SJCRH30 (cell line): ENCODE measurements around the gene GLDC. TPM values are rescaled to one million over a fixed set of nuclear protein-coding genes. Genes with fewer than 3 reads are reported as not detected.
A peak's percentile ranks its signal among the peaks of the same experiment; 100 is the strongest.

Source experiments
- DNase-seq, 2 experiments: peaks; one replicate each; pipeline ENCODE4 v3.0.0-alpha.2; 2015 to 2020
- H3K27ac ChIP-seq: fragments of 250-450 bp; sonication (Bioruptor Pico); 2 replicates; pipeline ENCODE4 v1.5.1; 2020; ENCODE audit warnings: mild to moderate bottlenecking, moderate library complexity
- H3K27me3 ChIP-seq: fragments of 250-450 bp; sonication (Bioruptor Pico); 2 replicates; pipeline ENCODE4 v1.5.1; 2020; ENCODE audit warnings: mild to moderate bottlenecking, moderate library complexity
- H3K36me3 ChIP-seq: fragments of 250-450 bp; sonication (Bioruptor Pico); 2 replicates; pipeline ENCODE4 v1.5.1; 2020; ENCODE audit warnings: mild to moderate bottlenecking, moderate library complexity
- H3K4me1 ChIP-seq: fragments of 250-450 bp; sonication (Bioruptor Pico); 2 replicates; pipeline ENCODE4 v1.5.1; 2020; ENCODE audit warnings: mild to moderate bottlenecking, moderate library complexity
- H3K4me3 ChIP-seq: fragments of 250-450 bp; sonication (Bioruptor Pico); 2 replicates; pipeline ENCODE4 v1.5.1; 2020; ENCODE audit warnings: mild to moderate bottlenecking, moderate library complexity
- H3K9me3 ChIP-seq: fragments of 250-450 bp; sonication (Bioruptor Pico); replicated peaks from 2 replicates; pipeline ENCODE4 v1.5.1; 2020; ENCODE audit warnings: mild to moderate bottlenecking, moderate library complexity
- total RNA-seq: library from RNA; depleted of rRNA; stranded (reverse); fragments of >200 nt; shearing (Covaris generic); gene quantifications from 2 replicates; pipeline ENCODE4 v1.2.3, GENCODE V29; 2014

Gene GLDC
- total RNA-seq, 1 experiment from 2014 or later: not detected

DNA sequence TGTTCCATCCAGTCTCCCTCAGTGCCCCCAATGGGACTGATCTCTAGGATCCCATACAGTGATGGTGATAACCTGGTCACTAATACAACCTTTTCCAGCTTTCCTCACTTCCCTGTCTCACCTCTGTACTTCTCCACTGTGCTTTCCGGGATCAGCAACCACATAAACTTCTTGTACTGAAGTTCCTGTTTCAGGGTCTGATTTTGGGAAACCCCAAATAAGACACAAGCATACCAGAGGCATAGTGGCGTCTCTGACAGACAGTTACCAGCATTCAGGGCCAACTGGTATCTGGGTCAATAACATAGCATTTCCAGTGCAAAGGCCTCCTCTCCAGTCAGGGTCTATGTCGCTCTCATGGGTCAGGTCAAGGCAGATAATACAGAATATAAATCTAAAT is 64.3 kb downstream of the GLDC start:
- H3K27ac ChIP-seq: no peak overlapping the region
- H3K4me3 ChIP-seq: no peak overlapping the region
- no peaks in the 10 kb centered on the region for H3K9me3 ChIP-seq
- H3K27me3 ChIP-seq: no peaks in the 10 kb centered on the region
- DNase-seq: no peak
- no peaks in the 10 kb centered on the region for H3K4me1 ChIP-seq
- no peaks in the 10 kb centered on the region for H3K36me3 ChIP-seq

- no peak for DNase-seq
- no peak overlapping the region for H3K27ac ChIP-seq
Measured at GRCh38 chr9:6579613-6580012, 65.9 kb downstream of the GLDC start.

GRCh38 chr9:6576987-6577386 is 68.5 kb downstream of the GLDC start:
- Histone ChIP-seq H3K27ac (no peak overlapping the region), H3K9me3 (no peaks in the 10 kb centered on the region), H3K4me3 (no peak overlapping the region), H3K27me3 (no peaks in the 10 kb centered on the region), H3K36me3 (no peaks in the 10 kb centered on the region), H3K4me1 (no peaks in the 10 kb centered on the region)
- DNase-seq: no peak

More at GRCh38 chr9:6579613-6580012, 65.9 kb downstream of the GLDC start:
- H3K27me3 ChIP-seq: no peaks in the 10 kb centered on the region
- no peak overlapping the region for H3K4me3 ChIP-seq
- H3K36me3 ChIP-seq: no peaks in the 10 kb centered on the region
- no peaks in the 10 kb centered on the region for H3K4me1 ChIP-seq
- H3K9me3 ChIP-seq: no peaks in the 10 kb centered on the region

DNA sequence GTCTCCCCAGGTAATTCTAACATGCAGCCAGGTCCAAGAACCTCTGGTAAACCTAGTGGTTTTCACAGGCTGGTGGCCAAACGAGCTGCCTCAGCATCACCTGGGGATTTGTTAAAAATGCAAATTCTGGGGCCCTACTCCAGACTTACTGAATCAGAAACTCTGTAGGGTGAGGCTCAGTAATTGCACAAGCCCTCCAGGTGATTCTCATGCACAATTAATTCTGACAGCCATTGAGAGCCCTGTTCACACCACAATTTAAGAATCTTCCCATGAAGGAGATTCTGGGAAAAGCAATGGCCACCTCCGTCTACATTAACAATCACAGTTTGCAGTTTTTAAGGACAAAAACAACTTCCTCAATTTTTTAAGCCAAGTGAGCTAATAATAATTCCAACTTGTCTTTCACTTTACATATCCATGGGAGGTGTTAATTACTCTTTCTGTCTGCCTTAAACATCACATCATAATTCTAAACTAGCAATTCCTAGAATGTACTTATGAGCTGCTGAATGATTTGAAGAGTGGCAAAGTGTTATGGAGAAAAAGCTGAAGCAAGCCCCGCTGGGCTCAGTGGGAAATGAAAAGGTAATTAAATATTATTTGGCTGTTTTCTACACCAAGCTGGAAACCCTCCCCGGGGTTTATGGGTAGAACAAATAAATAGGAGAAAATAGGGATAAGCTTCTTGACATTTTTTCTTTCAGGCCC is 70.0 kb downstream of the GLDC start:
- Histone ChIP-seq H3K36me3 (no peaks in the 10 kb centered on the region), H3K27ac (no peak overlapping the region), H3K27me3 (no peaks in the 10 kb centered on the region), H3K4me1 (no peaks in the 10 kb centered on the region), H3K4me3 (no peak overlapping the region), H3K9me3 (no peaks in the 10 kb centered on the region)
- DNase-seq: no peak

DNA sequence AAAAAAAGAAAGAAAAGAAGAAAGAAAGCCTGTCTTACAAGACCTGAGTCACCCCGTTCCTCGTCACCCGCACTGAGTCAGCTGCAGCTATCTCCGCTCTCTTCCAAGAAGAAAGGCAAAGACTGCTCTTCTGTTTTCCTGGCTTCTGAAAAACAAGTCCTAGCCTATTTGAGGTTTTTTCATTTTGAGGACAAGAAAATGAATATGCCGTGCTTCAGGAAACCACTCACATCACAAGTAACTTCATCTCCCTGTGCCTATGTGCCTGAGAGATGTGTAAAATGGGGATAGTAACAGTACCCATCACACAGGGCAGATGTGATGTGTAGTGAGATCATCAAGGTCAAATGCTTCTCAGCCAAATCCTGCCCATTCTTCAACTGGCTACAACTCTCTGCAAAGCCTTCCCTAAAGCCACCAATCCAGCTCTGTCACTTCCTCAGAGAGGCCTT is 78.4 kb downstream of the GLDC start:
- Histone ChIP-seq H3K27ac (no peak overlapping the region), H3K4me3 (no peak overlapping the region)

DNA sequence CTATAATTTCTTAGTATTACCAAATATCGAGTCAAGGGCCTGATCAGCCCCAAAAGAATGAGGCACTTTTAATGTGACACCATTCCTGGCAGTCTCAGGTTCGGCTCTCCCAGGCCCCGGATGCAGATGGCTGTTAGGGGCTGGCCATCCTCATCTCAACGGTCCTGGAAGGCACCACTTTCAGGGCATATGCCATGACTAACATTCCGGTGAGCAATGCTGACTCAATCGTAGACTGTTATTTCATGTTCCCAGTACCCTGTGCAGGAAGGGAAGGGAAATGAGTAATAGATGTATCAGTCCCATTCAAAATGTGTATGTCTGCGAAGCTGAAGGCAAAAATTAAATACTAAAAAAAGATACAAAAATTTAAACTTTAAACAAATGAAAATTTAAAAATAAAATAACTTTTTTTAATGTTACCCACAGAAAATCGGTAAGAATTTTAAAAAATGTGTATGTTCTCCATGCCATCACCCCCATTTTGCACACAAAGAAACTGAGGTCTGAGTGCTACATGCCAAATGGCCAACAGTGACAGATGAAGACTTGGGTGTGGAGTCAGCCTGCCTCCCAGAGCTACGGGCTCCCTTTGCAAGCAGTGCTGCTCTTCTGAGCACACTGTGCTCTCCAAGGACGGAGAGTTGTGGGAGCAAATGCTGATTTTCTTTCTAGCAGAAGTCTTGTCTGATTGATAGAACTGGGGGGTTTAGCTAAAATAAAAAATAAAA is 79.0 kb downstream of the GLDC start:
- no peak overlapping the region for H3K4me3 ChIP-seq
- H3K36me3 ChIP-seq: no peaks in the 10 kb centered on the region
- no peaks in the 10 kb centered on the region for H3K4me1 ChIP-seq
- DNase-seq: peak; percentile 15 to 20
- no peaks in the 10 kb centered on the region for H3K9me3 ChIP-seq
- no peaks in the 10 kb centered on the region for H3K27me3 ChIP-seq
- no peak overlapping the region for H3K27ac ChIP-seq

More for the DNA sequence above, 78.4 kb downstream of the GLDC start:
- no peaks in the 10 kb centered on the region for H3K4me1 ChIP-seq
- DNase-seq: peak in 1 of 2 experiments; percentile 5
- no peaks in the 10 kb centered on the region for H3K9me3 ChIP-seq
- H3K27me3 ChIP-seq: no peaks in the 10 kb centered on the region
- H3K36me3 ChIP-seq: no peaks in the 10 kb centered on the region

DNA sequence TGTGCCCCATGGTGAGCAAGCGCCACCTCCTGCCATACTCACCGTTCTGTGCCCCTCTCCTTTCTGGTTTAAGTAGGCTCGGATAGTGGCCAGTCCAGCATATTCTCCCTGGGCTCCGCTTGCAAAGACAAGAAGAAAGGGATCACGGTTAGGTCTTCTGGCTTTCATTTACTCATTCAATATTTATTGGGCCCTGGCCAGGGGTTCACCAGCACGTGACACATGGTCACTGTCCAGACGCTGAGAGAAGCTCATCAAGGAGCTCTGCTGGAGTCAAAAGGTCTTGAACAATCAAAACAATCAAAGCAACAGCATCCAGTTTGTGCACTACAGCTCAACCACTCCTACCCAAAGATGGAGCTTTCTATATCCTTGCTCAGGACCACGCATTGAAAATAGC is 80.2 kb downstream of the GLDC start:
- H3K4me3 ChIP-seq: no peak overlapping the region
- H3K27me3 ChIP-seq: no peaks in the 10 kb centered on the region
- H3K4me1 ChIP-seq: no peaks in the 10 kb centered on the region
- H3K36me3 ChIP-seq: no peaks in the 10 kb centered on the region
- no peak overlapping the region for H3K27ac ChIP-seq
- DNase-seq: no peak
- H3K9me3 ChIP-seq: no peaks in the 10 kb centered on the region

GRCh38 chr9:6564868-6565267 is 80.7 kb downstream of the GLDC start:
- H3K27me3 ChIP-seq: no peaks in the 10 kb centered on the region
- H3K9me3 ChIP-seq: no peaks in the 10 kb centered on the region
- no peaks in the 10 kb centered on the region for H3K4me1 ChIP-seq
- H3K36me3 ChIP-seq: no peaks in the 10 kb centered on the region
- H3K4me3 ChIP-seq: no peak overlapping the region
- no peak overlapping the region for H3K27ac ChIP-seq
- DNase-seq: no peak

DNA sequence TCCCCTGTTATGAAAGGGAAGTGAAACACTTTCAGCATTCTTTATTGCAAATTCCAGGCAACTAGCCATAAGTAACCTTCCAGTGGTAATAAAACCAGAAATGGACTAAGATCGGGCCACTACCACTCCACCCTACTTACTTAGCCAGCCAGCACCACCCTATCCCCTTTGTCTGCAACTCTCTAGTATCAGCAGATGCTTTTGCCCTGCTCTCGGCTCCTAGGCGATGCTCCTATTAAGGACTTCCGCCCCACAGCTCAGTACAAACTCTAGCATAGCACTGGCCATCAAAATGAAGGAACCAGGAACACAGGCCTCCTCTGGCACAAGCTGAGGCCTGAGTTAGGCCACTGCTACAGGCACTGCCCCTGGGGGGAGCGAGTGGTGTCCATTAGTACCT is 81.2 kb downstream of the GLDC start:
- Histone ChIP-seq H3K9me3 (no peaks in the 10 kb centered on the region), H3K27ac (no peak overlapping the region), H3K4me3 (no peak overlapping the region), H3K27me3 (no peaks in the 10 kb centered on the region), H3K36me3 (no peaks in the 10 kb centered on the region), H3K4me1 (no peaks in the 10 kb centered on the region)
- DNase-seq: no peak

GRCh38 chr9:6562871-6563430 is 82.6 kb downstream of the GLDC start:
- Histone ChIP-seq H3K36me3 (no peaks in the 10 kb centered on the region), H3K4me3 (no peak overlapping the region), H3K27me3 (no peaks in the 10 kb centered on the region), H3K9me3 (no peaks in the 10 kb centered on the region), H3K27ac (no peak overlapping the region), H3K4me1 (no peaks in the 10 kb centered on the region)
- DNase-seq: no peak

DNA sequence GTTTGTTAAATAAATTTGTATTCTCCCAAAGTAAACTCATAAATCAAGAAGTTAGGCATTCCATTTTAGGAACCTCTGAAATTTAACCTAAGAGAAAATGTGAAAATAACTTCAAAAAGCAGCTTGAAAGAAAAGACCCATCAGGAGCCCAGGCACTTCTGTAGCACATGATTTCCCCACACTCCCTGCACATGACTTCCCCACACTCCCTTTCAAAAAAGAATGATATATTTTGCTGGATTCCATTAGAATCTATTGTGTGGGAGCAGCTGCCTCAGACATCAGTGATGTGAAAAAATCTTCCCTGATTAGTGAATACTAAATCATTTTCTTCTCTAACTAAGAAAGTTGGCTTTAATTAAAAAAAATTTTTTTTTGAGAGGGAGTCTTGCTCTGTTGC is 83.3 kb downstream of the GLDC start:
- Histone ChIP-seq H3K27ac (no peak overlapping the region), H3K4me1 (no peaks in the 10 kb centered on the region), H3K4me3 (no peak overlapping the region), H3K9me3 (no peaks in the 10 kb centered on the region), H3K27me3 (no peaks in the 10 kb centered on the region), H3K36me3 (no peaks in the 10 kb centered on the region)
- no peak for DNase-seq

GRCh38 chr9:6557883-6558616 is 87.5 kb downstream of the GLDC start:
- Histone ChIP-seq H3K27me3 (no peaks in the 10 kb centered on the region), H3K4me3 (no peak overlapping the region), H3K36me3 (no peaks in the 10 kb centered on the region), H3K9me3 (no peaks in the 10 kb centered on the region), H3K27ac (no peak overlapping the region), H3K4me1 (peaks cover under 1% of the 10 kb centered on the region; the same call in 1 of the 2 replicates)
- DNase-seq: peak in 1 of 2 experiments; percentile 5

DNA sequence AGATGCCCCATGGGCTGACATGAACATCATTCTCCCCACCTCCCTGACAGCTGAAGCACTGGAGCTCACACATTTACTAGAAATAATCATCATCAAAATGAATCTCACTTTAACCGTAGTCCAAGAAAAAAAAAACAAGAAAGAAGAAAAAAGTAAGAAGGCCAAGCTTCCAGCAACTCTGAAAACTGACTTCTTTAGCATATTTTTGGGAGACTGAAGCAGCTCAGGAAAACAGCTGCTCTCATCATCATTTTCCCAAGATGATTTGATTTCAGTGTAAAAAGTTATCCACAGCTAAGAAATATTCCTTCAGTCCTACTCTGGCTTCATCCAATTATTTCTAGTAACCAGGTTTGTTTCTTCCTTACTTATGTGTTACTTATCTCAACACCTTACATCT is 91.7 kb downstream of the GLDC start:
- Histone ChIP-seq H3K9me3 (no peaks in the 10 kb centered on the region), H3K27ac (no peak overlapping the region)
- no peak for DNase-seq

GRCh38 chr9:6552498-6553121 is 92.9 kb downstream of the GLDC start:
- Histone ChIP-seq H3K4me3 (no peak overlapping the region), H3K4me1 (peaks cover 28% of the 10 kb centered on the region), H3K27ac (no peak overlapping the region), H3K36me3 (no peaks in the 10 kb centered on the region), H3K27me3 (no peaks in the 10 kb centered on the region), H3K9me3 (no peaks in the 10 kb centered on the region)
- peak in 1 of 2 experiments; percentile 16 for DNase-seq

More for the DNA sequence above, 91.7 kb downstream of the GLDC start:
- no peak overlapping the region for H3K4me3 ChIP-seq
- no peaks in the 10 kb centered on the region for H3K27me3 ChIP-seq
- H3K4me1 ChIP-seq: peaks cover 23% of the 10 kb centered on the region
- H3K36me3 ChIP-seq: no peaks in the 10 kb centered on the region
